DMS114 treated with DMSO at 0.1 percent for 48 hours (cell line): ENCODE data around the gene PRKCZ.
"Not testable (repeated sequence)": the region's sequence is repeated elsewhere in the genome, so short reads cannot be mapped to it uniquely, and the experiment has no call there.

Experiments used
- DNase-seq: peaks from one replicate; lab custom pipeline; 2025; ENCODE audit not compliant: unreplicated experiment; lab: John Stamatoyannopoulos, UW

PRKCZ gene

GRCh38 chr1:2130871-2131289 lies 80.7 kb downstream of the PRKCZ start:
- DNase-seq: no peak

- DNase-seq: no peak
Observed at GRCh38 chr1:2132222-2133038, 82.2 kb downstream of the PRKCZ start.

GRCh38 chr1:2133039-2133878 lies 83.0 kb downstream of the PRKCZ start:
- DNase-seq: peak; percentile 93

- DNase-seq: no peak
Observed at GRCh38 chr1:2133879-2134215, 83.6 kb downstream of the PRKCZ start.

DNA sequence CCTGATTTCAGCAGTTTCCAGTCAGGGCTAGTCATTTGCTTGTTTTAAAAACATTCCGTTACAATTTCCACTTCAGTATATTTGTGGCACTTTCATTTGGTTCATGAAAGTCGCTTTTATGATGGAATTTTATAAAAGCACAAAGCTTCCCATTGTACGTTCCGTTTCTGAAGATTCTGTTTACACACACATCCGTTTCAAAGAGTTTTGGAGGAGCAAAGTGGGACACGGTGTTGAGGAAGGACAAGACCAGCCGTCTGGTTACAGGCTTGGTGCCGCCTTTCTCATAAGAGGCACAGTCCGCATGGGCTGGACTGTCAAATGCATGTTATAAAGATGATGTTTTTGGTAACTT lies 84.0 kb downstream of the PRKCZ start:
- no peak for DNase-seq

DNA sequence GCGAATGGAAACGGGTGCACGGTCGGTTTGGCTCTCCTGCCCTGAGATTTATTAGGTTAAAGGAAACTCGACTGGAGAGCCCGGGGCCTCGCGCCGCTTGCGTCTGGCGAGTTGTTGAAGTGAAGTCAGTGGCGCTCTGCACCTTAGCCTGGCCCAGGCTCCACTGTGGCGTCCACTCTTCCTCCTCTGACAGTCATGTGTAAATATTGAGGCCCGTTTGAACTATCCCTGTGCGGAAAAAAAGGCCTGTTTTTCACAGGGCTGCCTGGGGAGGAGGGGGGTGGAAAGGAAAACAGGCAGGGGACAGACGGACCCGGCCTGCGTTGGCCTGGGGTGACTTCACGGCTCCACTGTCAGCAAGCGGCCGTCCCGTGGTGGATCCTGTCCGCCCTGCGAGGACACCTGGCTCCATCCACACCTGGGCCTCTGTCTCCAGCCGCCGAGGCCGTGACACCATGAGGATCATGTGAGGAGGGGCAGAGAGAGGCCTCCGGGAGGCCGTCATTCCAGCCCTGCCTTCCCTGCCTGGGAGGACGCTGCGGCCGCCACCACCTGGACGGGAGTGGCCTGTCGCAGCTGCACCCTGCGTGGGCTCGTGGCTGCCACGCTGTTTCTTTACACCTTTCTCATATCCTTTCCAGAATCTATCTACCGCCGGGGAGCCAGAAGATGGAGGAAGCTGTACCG lies 84.6 kb downstream of the PRKCZ start:
- no peak for DNase-seq

DNA sequence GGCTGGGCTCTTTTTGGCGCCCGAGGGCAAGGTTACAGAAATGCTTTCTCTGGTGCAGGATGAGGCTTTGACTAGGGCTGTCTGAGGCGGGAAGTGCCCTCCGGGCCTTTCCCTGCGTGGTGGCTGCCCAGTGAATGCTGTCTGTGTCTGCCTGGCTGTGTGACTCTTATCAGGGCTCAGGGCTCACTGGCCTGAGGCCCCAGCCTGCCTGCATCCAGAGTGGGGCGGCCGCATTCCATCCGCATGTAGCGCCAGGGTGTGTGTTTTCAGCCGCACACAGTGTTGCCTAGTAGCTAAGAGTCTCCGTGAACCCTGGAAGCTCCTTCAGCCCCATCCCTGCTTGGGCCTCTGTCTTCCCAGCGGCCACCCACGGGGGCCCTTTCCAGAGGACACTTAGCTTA lies 85.2 kb downstream of the PRKCZ start:
- no peak for DNase-seq

- no peak for DNase-seq
Observed at GRCh38 chr1:2135941-2136340, 85.7 kb downstream of the PRKCZ start.

DNA sequence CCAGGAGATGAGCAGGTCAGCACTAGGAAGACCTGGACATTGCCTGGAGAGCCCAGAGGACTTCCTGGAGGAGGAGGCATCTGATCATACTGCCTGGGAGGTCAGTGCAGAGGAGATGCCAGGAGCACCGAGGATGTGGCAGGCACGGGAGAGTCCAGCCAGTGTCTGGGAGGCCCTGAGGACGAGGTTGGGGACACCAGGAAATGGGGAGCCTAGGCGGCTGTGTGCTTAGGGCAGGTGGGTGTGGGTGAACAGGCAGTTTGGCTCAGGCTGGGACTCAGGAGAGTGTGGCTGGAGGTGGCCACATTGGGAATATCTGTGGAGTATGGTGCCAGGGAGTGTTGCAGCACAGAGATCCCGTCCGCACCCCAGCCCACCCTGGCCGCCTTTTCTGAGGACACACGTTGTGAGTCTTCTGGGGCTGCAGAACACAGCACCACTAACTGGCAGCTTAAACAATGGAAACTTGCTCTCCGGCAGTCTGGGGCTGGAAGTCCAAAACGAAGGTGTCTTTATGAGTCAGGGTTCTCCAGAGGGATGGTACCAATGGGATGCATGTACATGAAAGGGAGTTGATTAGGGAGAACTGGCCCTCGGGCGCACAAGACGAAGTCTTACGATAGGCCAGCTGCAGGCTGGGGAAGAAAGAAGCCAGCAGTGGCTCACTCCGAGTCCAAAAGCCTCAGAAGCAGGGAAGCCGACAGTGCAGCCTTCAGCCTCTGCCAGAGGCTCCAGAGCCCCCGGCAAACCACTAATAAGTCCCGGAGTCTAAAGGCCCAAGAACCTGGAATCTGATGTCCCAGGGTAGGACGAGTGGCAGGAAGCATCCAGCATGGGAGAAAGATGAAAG lies 86.4 kb downstream of the PRKCZ start:
- DNase-seq: no peak

DNA sequence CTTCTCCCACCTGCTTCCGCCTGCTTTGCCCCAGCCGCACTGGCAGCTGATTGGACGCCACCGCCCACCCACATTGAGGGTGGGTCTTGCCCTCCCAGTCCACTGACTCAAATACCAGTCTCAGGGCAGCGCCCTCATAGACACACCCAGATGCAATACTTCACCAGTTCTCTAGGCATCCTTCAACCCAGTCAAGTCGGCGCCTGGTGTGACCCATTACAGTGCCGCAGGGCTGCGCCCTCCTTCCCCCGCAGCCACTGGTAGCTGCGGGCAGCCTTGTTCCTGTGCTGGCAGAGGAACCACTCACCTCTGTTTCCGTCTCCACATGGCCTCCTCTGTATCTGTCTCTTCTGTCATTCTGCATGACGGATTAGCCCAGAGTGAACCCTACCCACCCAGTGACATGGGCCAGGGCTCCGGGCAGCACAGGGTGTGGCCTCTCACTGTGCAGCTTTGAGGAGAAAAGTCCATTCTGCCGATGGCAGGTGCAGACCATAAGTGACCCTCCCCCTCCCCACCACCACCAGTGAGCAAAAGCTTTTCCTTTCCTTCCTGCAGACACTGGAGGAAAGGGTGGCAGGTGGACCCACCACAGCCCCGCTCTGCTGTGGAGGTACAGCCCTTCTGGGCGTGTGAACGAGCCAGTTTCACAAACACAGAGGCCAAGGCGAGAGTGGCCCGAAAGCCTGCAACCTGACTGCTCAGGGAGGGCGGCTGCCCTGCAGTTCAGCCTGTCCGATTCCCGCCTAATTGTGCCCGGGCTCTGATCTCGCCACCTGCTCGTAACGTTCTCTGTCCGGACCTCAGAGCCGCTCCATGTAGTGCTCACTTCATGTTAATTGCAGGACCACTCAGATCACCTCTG lies 87.3 kb downstream of the PRKCZ start:
- DNase-seq: no peak

DNA sequence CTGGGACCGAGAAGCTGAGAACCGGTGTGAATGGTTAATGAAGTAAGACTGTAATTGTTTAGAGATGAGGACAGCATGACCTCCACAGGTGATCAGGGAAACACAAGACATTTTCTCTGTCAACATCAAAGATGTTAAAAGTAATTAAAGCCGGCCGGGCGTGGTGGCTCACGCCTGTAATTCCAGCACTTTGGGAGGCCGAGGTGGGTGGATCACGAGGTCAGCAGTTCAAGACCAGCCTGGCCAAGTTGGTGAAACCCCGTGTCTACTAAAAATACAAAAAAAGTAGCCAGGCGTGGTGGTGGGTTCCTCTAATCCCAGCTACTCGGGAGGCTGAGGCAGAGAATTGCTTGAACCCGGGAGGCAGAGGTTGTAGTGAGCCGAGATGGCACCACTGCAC lies 88.9 kb downstream of the PRKCZ start:
- DNase-seq: not testable (repeated sequence)

DNA sequence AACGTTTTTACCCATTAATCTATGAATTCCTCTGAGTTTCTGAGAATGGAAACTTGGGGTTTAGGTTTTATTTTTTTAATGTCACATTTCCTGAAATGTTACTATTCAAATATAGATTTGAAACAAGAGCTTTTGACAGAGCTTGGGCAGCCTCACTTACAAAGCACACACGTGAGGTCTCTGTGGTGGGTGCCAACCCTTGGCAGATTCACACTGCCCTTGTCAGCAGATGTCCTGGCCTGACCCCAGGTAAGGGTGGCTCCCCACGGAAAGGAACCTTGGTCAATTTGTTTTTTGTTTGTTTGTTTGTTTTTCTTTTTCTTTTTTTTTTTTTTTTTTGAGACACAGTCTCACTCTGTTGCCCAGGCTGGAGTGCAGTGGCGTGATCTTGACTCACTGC lies 90.8 kb downstream of the PRKCZ start:
- DNase-seq: no peak

DNA sequence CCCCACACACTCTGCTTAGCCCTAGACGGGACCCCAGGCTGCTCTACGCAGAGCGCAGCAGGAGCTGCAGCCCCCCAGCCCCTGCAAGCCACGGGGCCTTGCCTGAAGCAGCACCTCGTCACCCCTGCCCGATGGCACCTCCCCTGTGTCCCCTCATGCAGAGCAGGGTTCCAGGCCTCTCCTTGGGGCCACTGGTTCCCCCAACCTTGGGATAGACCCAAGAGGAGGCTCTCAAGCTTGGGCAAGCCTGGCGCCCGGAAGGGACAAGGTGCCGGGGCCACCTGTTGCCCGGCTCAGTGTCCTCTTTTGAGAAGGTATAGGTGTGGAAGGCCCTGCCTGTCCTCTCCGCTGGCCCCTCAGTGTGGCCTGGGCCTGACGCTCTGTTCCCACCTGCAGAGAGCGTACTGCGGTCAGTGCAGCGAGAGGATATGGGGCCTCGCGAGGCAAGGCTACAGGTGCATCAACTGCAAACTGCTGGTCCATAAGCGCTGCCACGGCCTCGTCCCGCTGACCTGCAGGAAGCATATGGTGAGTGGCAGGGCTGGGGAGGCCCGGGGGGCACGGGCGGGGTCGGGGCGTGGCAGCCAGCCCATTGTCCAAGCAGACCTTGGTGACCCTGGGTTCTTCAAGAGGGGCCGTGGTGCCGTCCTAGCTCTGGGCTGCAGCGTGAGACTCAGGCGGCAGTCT lies 93.7 kb downstream of the PRKCZ start:
- no peak for DNase-seq

DNA sequence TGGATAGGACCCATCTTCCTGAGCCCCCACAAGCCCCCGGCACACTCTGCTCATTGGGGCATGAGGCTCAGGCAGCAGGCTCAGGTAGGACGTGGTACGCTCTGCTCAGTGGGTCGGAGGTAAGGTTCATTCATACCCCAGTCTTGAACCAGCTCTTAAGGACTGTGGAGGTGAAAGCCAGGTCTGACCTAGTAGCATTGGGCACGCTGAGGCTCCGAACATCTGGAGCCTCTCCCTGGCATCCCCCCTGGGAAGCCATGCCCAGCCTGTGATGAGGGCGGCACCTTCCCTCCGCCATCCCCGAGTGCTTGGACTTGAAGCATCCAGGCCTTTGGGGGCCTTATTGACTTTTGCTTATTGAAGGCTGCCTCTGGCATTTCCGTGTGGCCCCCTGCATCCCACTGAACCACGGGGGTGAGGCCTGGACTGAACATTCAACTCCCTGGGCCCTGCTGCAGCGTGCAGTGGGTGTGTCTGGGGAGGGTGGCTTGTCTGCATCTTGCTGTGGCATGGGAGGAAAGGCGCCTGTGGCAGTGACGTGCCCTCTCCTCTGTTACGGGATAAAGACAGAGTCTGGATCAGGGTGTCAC lies 94.4 kb downstream of the PRKCZ start:
- DNase-seq: no peak

DNA sequence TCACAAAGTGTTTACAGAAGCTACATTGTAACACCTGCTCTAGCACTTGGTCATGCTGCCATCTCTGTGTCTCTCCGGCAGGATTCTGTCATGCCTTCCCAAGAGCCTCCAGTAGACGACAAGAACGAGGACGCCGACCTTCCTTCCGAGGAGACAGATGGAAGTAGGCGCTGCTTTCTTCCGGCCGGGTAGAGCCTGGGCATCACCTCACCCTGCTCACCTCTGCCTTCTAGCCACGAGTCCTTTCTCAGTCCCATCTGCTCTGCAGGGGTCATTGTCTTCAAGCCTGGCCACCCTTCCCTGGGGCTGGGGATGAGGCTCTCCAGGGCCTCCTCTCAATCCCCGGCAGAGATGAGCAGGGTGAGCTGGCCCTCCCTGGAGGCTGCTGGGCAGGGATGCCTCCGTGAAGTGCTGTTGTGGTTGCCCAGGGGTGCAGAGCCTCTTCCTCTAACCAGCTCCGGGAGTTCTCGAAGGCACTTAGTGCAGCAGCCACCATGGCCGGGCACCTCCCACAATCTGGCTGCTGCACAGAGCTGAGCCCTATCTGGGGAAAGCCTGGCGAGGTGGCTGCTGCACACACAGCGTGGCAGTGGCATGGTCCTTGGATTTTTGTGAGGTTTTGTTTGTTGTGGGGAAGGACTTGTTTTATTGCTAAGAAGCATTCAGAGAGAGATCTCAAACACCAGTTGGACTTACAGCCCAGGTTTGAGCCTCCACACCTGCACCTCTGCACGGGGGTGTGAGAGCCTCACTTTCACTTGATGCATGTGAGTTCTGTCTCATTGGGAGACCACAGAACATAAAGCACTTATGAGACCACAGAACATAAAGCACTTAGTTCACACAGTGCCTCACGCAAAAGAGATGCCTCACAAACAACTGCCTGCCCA lies 96.0 kb downstream of the PRKCZ start:
- no peak for DNase-seq

GRCh38 chr1:2146836-2147517 lies 96.8 kb downstream of the PRKCZ start:
- DNase-seq: no peak

DNA sequence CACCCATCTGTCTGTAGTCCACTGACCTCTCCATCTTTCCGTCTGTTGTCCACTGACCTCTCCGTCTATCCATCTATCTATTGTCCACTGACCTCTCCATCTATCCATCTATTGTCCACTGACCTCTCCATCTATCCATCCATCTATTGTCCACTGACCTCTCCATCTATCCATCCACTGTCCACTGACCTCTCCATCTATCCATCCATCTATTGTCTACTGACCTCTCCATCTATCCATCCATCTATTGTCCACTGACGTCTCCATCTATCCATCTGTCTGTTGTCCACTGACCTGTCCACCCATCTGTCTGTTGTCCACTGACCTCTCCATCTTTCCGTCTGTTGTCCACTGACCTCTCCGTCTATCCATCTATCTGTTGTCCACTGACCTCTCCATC lies 97.7 kb downstream of the PRKCZ start:
- not testable (repeated sequence) for DNase-seq

DNA sequence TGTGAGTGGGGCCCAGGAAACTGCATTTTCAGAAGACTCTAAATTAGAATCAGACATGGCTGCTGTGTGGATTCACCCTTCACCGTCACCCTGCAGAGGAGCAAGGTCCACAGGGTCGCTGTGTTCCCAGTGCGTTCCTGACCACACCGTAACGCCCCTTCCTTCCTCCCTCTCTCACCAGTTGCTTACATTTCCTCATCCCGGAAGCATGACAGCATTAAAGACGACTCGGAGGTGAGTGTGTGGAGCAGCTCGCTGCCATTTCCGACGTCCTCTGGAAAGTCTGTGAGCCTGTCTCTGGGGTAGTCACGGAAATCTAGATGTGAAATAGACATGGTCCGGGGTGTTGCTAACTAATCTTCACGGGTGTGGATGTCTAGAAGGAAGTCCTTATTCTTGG lies 98.5 kb downstream of the PRKCZ start:
- no peak for DNase-seq
